ENCODE measurements around the gene AEN.

The AEN gene

DNA sequence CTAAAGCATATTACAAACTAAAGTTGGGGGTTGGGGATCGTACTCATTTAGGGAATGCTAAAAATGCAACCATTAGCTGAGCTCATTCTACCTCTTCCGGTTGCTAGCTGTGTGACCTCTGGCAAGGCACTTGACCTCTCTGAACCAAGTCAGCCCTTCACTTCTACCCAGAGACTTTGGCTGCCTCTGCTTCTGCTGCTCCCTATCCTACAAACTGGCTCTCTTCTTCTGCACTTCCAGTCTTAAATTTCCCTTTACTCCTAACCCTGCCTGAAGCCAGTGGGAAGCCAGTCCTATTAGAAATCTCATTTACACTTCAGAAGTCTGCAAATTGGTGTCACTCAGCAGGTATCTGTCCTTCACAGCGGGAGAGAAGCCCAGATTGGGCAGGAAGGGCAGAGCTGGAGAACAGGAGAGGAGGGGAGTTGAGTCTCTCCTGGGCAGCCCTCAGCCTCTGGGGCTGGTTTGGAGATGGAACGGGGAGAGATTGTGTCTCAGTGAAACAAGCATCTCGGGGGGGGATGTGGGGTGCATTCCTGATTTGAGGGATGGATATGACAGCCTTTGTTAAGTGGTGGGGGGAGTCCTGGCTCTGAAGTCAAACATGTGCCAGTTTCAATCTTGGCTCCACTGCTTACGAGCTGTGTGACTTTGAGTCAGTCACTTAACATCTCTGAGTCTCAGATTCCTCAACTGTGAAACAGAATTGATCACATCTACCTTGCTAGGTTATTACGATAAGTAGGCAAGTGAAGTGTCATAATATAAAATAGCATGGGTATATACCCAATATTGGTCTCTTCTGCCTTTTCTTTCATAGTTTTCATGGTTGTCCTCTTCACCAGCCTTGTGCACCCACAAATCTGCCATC is 7.8 kb upstream of the AEN start:
- no peak for DNase-seq

GRCh38 chr15:88615303-88616107 is 5.6 kb upstream of the AEN start:
- no peak for DNase-seq

DNA sequence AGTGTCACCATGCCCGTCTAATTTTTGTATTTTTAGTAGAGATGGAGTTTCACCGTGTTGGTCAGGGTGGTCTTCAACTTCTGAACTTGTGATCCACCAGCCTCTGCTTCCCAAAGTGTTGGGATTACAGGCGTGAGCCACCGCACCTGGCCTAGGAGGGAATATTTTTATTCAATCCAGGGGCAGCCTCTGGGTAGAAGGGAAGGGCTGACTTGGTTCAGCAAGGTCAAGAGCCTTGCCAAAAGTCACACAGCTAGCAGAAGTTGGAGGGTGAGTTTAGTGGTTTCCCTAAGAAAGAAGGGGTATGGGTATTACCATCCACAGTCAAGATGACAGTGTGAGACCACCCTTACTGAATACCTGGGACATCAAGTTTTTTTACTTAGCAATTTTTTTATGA is 4.9 kb upstream of the AEN start:
- no peak for DNase-seq

GRCh38 chr15:88617031-88617722 is 4.0 kb upstream of the AEN start:
- DNase-seq: no peak

GRCh38 chr15:88617790-88618189 is 3.4 kb upstream of the AEN start:
- no peak for DNase-seq

GRCh38 chr15:88618686-88619085 is 2.5 kb upstream of the AEN start:
- no peak for DNase-seq

DNA sequence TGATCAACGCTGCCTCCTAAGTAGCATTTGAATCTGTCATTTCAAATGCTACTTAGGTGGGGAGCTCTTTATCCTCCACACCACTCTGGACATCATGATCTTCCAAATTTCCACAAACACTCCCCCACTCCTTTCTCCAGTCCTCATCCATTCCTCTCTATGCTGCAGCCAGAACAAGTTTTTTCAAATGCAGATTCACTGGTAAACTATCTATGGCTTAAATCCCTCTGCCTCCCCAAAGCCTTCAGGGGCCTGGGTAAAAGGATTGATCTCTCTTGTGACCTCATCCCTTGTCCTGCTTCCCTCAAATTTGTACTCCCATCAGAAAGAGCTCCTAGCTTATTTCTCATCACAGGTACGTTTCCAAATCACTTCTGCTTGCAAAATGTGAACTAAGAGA is 1.3 kb upstream of the AEN start:
- DNase-seq: no peak

DNA sequence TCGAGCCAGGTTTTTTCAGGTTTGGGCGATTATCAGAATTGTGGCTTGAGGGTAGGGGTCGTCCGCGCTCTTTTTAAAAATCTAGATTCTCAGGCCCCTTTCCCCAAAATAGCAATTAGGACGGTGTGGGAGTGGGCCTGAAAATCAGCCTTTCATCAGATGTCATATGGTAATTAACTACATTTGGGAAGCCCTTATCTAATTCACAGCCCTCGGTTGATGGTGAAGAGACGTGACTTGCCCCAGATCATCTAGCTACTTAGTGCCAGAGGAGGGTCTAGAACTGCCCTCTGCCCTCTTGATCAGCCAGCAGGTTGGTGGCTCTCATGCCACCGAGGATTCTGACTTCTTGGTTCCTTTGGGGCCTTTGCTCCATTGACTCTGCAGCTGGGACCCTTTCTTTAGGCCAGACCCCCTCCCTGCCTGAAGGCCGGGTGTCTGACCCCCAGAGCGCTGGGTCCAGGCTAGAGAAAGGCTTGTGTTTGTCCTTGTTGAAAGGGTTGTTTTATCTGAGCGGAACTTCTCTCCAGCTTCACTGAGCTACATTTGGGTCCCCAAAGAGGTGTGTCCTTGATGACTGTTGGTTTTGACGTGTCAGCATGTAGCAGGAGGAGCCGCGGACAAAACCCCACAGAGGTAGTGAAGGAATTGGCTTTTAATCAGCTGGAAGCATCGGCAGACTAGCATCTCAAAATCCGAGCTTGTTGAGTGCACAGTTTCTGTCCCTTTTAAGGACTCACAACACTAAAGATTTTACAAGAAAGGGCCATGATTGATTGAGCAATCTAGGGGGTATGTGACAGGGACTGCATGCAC is 857 bp downstream of the AEN start:
- DNase-seq: peak; percentile 23 to 78 (median 40)

GRCh38 chr15:88622605-88622975 is 1.4 kb downstream of the AEN start:
- no peak for DNase-seq

- peak in 1 of 5 donors; percentile 56 for DNase-seq
These were observed 1.9 kb downstream of the AEN start for GRCh38 chr15:88623061-88623460.

DNA sequence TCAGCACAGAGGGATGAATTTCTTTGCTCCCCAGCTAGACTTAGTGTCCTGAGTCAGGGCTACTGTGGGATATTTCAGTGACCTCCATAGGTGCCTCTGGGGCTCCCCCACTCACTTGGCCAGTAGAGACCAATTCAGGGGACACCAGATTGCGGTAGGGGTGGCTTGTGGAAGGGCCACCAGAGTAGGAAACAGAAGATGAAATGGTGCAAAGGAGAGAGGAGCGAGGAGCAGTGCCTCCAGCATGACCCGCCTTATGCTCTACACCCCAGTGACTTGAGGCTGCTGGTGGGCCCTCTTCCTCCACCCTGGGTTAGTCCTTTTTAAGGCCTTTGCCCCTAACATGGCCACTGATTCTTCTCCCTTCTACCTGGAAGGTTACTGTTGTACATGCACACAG is 2.5 kb downstream of the AEN start:
- no peak for DNase-seq

- peak in 3 of 5 donors; percentile 35 to 77 (median 41) for DNase-seq
These were observed 3.2 kb downstream of the AEN start for GRCh38 chr15:88624156-88624970.

DNA sequence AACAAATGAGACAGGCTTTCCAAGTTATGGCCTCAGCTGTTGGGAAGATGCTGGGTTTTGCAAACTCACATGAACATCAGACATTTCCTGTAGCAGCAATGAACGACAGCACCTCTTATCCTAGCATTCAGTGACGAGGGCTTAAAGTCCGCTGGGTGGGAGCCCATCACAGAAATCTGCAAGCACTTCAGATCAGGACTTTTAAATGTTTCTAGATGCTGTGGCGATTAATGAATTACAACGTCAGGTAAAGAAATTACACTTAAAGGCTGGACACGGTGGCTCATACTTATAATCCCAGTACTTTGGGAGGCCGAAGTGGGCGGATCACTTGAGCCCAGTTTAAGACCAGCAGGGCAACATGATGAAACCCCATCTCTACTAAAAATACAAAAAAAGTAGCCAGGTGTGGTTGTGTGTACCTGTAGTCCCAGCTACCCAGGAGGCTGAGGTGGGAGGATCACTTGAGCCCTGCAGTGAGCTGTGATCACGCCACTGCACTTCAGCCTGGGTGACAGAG is 3.9 kb downstream of the AEN start:
- DNase-seq: no peak

DNA sequence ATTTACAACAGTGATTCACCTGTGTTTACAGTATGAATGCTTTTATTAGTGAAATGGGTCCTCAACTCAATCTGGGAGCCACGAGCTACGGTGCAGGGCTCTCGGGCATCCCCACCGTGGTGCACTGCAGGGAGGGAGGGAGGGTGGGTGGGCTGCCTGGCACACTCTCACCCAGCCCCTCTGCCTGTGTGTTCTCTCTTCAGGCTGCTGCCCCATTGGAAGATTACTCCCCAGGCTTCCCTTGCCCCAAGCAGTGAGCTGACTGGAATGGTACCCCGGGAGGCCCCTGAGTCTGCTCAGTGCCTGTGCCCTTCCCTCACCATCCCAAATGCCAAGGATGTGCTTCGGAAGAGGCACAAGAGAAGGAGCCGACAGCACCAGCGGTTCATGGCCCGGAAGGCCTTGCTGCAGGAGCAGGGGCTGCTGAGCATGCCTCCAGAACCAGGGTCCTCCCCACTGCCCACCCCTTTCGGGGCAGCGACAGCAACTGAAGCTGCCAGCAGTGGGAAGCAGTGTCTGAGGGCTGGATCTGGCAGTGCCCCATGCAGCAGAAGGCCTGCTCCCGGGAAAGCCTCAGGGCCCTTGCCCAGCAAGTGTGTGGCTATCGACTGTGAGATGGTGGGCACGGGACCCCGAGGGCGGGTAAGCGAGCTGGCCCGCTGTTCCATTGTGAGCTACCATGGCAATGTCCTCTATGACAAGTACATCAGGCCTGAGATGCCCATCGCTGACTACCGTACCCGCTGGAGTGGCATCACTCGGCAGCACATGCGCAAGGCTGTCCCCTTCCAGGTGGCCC is 5.0 kb downstream of the AEN start:
- no peak for DNase-seq

DNA sequence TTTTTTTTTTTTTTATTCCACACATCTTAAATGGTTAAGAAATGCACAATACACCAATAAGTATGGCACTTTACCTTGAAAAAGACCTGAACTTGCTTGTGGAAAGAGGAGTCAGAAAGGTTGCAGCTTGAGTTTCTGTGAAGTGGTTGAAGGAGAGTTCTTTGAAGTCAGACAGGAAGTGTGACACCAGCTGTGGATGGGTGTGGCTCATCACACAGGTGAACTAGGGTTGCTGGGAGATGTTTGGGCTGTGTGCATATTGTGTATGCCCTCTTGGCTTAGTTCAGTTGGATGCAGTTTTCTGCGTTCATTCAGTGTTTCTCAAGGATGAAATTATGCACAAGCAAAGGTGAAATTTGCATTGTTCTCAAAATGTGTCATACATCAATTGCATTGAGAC is 6.3 kb downstream of the AEN start:
- DNase-seq: peak; percentile 37 to 91 (median 68)

- no peak for DNase-seq
These were observed 7.0 kb downstream of the AEN start for GRCh38 chr15:88628018-88628654.

DNA sequence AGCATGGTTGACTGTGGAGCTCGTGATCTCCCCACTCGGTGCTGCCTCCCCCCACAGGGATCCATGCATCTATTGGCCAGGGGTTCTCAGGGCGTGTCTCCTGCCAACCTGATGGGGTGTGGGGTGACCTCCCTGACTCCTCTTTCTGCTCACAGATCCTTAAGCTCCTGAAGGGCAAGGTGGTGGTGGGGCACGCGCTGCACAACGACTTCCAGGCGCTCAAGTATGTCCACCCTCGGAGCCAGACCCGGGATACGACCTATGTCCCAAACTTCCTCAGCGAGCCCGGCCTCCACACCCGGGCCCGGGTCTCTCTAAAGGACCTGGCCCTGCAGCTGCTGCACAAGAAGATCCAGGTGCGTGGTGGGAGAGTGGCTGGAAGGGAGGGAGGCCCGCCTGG is 7.9 kb downstream of the AEN start:
- DNase-seq: no peak

GRCh38 chr15:88630141-88630721 is 9.1 kb downstream of the AEN start:
- DNase-seq: peak in 1 of 5 donors; percentile 67

GRCh38 chr15:88630798-88631463 is 9.8 kb downstream of the AEN start:
- DNase-seq: no peak

All from T-helper 1 cell (primary cell).